ENCODE results near the gene MOB3B.

DNA sequence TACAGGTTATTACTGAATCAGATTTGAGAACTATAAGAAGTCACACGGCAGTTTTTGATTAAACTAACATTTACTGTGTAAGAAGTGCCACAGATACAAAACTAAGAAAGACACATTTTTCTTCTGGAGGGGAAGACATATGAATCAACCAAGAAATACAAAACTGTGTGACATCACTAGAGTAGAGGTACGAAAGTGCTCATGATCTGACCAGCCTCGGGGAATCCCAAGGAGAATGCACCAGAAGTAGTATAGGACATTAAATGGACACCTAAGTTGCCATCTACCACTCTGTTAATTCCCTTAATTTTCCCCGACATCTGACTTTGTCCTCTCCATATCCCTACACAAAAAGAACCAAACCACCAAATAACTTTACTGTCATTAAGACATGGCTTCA is 10.8 kb downstream of the MOB3B start:
- TF ChIP-seq POLR2A (IDR thresholded peaks at IDR 0.05) (no peak), POLR2AphosphoS5 (IDR thresholded peaks at IDR 0.05; ENCODE audit: insufficient read depth in 1 of 2, low read depth in 1 of 2) (no peak)
- TF ChIP-seq, protein P1, sequence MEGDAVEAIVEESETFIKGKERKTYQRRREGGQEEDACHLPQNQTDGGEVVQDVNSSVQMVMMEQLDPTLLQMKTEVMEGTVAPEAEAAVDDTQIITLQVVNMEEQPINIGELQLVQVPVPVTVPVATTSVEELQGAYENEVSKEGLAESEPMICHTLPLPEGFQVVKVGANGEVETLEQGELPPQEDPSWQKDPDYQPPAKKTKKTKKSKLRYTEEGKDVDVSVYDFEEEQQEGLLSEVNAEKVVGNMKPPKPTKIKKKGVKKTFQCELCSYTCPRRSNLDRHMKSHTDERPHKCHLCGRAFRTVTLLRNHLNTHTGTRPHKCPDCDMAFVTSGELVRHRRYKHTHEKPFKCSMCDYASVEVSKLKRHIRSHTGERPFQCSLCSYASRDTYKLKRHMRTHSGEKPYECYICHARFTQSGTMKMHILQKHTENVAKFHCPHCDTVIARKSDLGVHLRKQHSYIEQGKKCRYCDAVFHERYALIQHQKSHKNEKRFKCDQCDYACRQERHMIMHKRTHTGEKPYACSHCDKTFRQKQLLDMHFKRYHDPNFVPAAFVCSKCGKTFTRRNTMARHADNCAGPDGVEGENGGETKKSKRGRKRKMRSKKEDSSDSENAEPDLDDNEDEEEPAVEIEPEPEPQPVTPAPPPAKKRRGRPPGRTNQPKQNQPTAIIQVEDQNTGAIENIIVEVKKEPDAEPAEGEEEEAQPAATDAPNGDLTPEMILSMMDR (IDR thresholded peaks at IDR 0.05): no peak

Measured in vagina (tissue), 2 donors.